ENCODE data around the gene ABI3BP.

The ABI3BP gene

DNA sequence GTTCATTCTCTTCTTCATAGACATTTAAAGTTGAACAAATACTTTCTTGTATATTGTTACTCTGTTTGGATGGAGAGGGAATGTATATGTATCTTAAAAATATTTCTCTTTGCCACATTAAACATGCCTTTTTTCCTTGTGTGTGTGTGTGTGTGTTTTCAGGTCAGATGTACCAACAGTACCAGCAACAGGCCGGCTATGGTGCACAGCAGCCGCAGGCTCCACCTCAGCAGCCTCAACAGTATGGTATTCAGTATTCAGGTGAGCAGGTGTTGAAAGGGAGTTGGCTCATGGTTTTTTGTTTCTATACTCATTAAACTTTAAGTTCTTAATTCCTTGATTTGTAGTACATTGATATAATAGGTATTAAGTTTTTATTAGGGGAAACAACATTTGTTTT, 248.6 kb downstream of the ABI3BP start:
- TF ChIP-seq, protein P1, sequence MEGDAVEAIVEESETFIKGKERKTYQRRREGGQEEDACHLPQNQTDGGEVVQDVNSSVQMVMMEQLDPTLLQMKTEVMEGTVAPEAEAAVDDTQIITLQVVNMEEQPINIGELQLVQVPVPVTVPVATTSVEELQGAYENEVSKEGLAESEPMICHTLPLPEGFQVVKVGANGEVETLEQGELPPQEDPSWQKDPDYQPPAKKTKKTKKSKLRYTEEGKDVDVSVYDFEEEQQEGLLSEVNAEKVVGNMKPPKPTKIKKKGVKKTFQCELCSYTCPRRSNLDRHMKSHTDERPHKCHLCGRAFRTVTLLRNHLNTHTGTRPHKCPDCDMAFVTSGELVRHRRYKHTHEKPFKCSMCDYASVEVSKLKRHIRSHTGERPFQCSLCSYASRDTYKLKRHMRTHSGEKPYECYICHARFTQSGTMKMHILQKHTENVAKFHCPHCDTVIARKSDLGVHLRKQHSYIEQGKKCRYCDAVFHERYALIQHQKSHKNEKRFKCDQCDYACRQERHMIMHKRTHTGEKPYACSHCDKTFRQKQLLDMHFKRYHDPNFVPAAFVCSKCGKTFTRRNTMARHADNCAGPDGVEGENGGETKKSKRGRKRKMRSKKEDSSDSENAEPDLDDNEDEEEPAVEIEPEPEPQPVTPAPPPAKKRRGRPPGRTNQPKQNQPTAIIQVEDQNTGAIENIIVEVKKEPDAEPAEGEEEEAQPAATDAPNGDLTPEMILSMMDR (IDR thresholded peaks at IDR 0.05; ENCODE audit: low read depth, low read length) = no peak
- no peak for DNase-seq (ENCODE audit: extremely low read depth, low read depth)

GRCh38 chr3:100743535-100743934, 249.7 kb downstream of the ABI3BP start:
- TF ChIP-seq, protein P1 (IDR thresholded peaks at IDR 0.05; ENCODE audit: low read depth, low read length) = no peak
- no peak for DNase-seq (ENCODE audit: extremely low read depth, low read depth)

GRCh38 chr3:100740207-100740606, 253.0 kb downstream of the ABI3BP start:
- no peak for DNase-seq (ENCODE audit: extremely low read depth, low read depth)
- TF ChIP-seq, protein P1 (IDR thresholded peaks at IDR 0.05; ENCODE audit: low read depth, low read length) = no peak

- DNase-seq (ENCODE audit: extremely low read depth, low read depth) = no peak
- TF ChIP-seq, protein P1 (IDR thresholded peaks at IDR 0.05; ENCODE audit: low read depth, low read length) = peak; percentile 51
Measured at GRCh38 chr3:100737334-100737733, 255.9 kb downstream of the ABI3BP start.

DNA sequence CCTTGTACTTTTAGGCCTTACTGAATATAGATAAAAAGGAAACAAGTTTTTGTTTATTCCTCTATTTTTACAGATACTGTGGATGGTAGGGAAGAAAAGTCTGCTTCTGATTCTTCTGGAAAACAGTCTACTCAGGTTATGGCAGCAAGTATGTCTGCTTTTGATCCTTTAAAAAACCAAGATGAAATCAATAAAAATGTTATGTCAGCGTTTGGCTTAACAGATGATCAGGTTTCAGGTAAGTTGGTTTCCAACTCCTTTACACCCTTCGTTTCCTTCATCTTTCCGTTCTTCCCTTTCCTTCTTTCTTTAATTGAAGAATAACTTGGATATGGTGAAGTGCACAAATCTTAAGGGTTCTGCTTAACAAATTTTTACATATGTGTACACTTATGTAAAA, 260.8 kb downstream of the ABI3BP start:
- DNase-seq (ENCODE audit: extremely low read depth, low read depth) = no peak
- TF ChIP-seq, protein P1 (IDR thresholded peaks at IDR 0.05; ENCODE audit: low read depth, low read length) = no peak

DNA sequence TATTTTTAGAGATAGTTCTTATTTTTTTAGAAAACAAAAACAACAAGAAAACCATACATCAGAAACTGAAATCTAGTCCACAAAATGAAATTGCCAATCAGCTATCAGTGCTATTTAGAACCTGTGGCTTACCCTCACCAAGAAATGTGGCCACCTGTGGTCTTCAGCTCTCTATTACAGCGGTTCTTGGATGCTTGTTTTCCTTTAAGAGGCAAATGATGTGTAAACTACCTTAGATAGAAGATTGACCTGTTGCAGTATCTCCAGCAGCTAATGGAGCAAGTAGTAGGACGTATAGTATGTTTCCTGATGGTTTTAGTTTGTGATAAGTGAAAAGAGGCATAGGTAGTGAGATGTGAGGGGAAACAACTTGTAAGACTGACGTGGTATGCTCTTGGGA, 262.7 kb downstream of the ABI3BP start:
- TF ChIP-seq, protein P1 (IDR thresholded peaks at IDR 0.05; ENCODE audit: low read depth, low read length) = no peak

GRCh38 chr3:100726706-100727105, 266.5 kb downstream of the ABI3BP start:
- no peak for DNase-seq (ENCODE audit: extremely low read depth, low read depth)
- TF ChIP-seq, protein P1 (IDR thresholded peaks at IDR 0.05; ENCODE audit: low read depth, low read length) = no peak

More for the DNA sequence above, 262.7 kb downstream of the ABI3BP start:
- DNase-seq (ENCODE audit: extremely low read depth, low read depth) = no peak
